ENCODE data around the gene SIK3.

SIK3 gene

GRCh38 chr11:116973270-116973669, 125.0 kb downstream of the SIK3 start:
- no peak for DNase-seq (ENCODE audit: low read depth, low spot score)
- in situ Hi-C loops (cut with HindIII; ENCODE audit: low sequenced_read_pairs), result no loop called here
- no peak for TF ChIP-seq CTCF (IDR thresholded peaks at IDR 0.05; ENCODE audit: low read depth, low read length)
- no peak overlapping the region for H3K4me3 ChIP-seq (ENCODE audit: low read depth, low read length)

GRCh38 chr11:116972691-116973090, 125.5 kb downstream of the SIK3 start:
- H3K4me3 ChIP-seq (ENCODE audit: low read depth, low read length), result no peak overlapping the region
- in situ Hi-C loops (cut with HindIII; ENCODE audit: low sequenced_read_pairs), result no loop called here
- DNase-seq (ENCODE audit: low read depth, low spot score), result no peak
- no peak for TF ChIP-seq CTCF (IDR thresholded peaks at IDR 0.05; ENCODE audit: low read depth, low read length)

DNA sequence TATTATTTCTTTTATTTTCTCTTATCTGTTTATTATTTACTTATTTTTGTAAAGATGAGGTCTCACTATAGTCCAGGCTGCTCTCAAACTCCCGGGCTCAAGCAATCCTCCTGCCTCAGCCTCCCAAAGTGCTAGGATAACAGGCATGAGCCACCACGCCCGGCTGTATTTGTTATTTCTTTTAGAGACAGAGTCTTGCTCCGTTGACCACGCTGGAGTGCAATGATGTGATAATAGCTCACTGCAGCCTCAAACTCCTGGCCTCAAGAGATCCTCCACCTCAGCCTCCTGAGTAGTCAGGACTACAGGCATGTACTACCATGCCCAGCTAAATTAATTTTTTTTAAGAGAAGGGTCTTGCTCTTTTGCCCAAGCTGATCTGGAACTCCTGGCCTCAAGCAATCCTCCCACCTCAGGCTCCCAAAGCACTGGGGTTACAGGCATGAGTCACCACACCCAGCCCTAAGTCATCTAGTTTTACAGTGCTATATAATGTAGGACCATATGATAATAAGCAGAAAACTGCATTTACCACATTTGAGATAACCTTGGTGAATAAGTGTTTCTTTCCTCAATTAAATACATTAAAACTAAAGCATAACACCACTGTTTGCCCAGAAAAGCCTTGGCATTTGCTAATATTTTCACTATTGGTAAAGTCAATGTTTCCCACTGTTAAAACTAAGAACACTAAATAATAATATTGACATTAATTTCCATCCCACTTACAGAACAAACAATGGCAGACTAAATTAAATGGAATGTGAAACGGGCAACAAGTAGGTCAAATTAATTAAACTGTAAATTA, 127.5 kb downstream of the SIK3 start:
- in situ Hi-C loops (cut with HindIII; ENCODE audit: low sequenced_read_pairs), result no loop called here
- no peak for DNase-seq (ENCODE audit: low read depth, low spot score)
- TF ChIP-seq CTCF (IDR thresholded peaks at IDR 0.05; ENCODE audit: low read depth, low read length), result no peak
- no peak overlapping the region for H3K4me3 ChIP-seq (ENCODE audit: low read depth, low read length)

GRCh38 chr11:116969694-116970093, 128.5 kb downstream of the SIK3 start:
- no peak for TF ChIP-seq CTCF (IDR thresholded peaks at IDR 0.05; ENCODE audit: low read depth, low read length)
- no peak overlapping the region for H3K4me3 ChIP-seq (ENCODE audit: low read depth, low read length)
- in situ Hi-C loops (cut with HindIII; ENCODE audit: low sequenced_read_pairs), result no loop called here
- DNase-seq (ENCODE audit: low read depth, low spot score), result no peak

DNA sequence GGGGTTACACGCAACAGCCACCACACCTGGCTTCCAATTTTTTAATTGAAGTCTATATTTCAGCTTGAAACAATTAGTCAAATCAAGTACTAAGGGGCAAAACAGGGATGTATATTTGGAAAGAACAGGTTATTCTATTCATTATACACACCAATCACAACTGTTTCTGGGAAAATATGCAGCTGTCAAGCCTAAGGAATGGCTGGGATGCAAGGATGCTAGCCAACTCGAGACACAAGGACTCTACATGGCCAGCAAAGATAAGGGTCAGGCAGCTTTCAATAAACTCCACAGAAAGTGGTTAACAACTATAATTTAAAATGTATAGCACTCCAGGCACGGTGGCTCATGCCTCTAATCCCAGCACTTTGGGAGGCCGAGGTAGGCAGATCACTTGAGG, 134.0 kb downstream of the SIK3 start:
- no peak for DNase-seq (ENCODE audit: low read depth, low spot score)
- no peak overlapping the region for H3K4me3 ChIP-seq (ENCODE audit: low read depth, low read length)
- no peak for TF ChIP-seq CTCF (IDR thresholded peaks at IDR 0.05; ENCODE audit: low read depth, low read length)
- in situ Hi-C loops (cut with HindIII; ENCODE audit: low sequenced_read_pairs), result no loop called here

DNA sequence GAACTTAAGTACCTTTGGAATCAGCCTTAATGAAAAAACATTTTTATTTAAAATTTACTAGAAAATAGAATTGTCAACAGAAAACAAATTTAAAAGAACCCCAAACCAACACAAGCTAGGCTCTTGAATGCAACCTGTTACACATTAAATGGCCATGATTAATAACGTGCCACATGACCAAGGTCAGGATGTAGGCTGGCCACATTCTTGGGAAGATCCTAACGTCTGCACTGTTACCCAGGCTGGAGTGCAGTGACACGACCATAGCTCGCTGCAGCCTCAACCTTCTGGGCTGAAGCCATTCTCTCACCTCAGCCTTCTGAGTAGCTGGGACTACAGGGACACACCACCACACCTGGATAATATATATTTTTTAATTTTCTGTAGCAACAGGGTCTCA, 134.4 kb downstream of the SIK3 start:
- TF ChIP-seq CTCF (IDR thresholded peaks at IDR 0.05; ENCODE audit: low read depth, low read length), result no peak

More for the DNA sequence above, 134.4 kb downstream of the SIK3 start:
- no peak overlapping the region for H3K4me3 ChIP-seq (ENCODE audit: low read depth, low read length)
- no peak for DNase-seq (ENCODE audit: low read depth, low spot score)
- in situ Hi-C loops (cut with HindIII; ENCODE audit: low sequenced_read_pairs), result no loop called here
